CD4-positive, alpha-beta T cell treated with Interferon gamma for 1 hour (primary cell): ENCODE data around the gene DNAJC5G.

ENCODE experiments used
- DNase-seq: peaks from one replicate; pipeline ENCODE4 v3.0.0-alpha.2; 2020

Gene DNAJC5G

DNA sequence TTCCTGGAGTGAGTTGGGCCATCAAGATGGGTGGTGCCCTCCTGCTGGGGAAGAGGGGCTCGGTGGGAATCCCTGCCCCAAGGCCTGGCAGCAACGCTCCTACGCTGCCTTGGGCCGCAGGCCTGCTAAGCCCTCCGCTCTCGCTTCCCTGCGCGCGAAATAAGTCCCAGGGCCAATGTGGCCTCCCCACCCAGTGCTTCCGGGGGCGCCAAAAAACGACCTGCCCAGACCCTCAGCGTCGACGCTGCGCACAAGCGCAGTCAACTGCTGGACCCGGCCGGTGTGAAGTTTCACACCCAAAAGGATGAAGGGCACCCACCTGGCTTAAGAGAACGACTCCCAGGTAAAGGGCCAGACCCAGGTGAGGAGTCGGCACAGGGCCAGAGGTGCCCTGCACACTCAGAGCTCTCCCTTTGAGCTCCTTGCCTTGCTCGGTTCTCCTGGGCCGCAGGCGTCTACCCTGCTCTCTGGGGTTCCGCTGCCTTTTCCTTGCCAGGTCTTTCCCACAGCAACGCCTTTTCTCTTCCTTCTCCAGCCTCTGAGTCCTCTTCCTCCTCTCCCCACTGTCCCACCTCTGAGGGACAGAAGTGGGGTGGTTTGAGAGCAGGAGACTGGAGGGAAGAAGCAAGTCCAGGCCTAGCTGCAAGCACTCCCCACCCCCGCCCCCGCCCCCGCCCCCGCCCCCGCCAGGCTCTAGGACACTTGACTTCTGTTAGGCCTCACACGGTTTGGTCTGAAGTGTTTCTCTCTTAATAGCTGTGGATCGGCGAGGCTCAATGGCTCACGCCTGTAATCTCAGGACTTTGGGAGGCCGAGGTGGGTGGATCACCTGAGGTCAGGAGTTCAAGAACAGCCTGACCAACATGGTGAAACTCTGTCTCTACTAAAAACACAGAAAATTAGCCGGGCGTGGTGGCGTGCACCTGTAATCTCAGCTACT is at the start of gene DNAJC5G:
TSS of gene DNAJC5G (plus strand) at position 223 of the 940 bp plus-strand sequence. CDS start 1,296 bp downstream, outside the sequence.
- no peak for DNase-seq

- DNase-seq: no peak
Observed at GRCh38 chr2:27225526-27225925, 49.7 kb upstream of the DNAJC5G start.

GRCh38 chr2:27227501-27227900 is 47.7 kb upstream of the DNAJC5G start:
- no peak for DNase-seq

DNA sequence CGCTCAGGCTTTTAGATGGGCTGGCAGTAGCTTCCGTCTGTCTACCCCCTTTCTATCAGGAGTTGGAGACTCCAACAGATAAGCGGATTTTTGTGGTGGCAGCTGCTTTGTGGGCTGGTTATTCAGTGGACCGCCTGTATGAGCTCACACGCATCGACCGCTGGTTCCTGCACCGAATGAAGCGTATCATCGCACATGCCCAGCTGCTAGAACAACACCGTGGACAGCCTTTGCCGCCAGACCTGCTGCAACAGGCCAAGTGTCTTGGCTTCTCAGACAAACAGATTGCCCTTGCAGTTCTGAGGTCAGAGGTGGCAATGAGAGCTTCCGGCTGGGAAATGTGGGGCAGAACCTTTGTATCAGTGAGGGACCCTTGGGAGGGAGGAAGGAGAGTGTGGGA is 43.3 kb upstream of the DNAJC5G start:
- no peak for DNase-seq

DNA sequence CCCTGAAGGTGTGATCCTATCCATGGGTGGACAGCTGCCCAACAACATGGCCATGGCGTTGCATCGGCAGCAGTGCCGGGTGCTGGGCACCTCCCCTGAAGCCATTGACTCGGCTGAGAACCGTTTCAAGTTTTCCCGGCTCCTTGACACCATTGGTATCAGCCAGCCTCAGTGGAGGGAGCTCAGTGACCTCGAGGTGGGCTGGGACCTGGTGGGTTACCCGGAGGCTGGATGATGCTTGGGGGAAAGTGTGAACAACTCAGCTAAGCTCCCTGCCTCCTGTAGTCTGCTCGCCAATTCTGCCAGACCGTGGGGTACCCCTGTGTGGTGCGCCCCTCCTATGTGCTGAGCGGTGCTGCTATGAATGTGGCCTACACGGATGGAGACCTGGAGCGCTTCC is 41.9 kb upstream of the DNAJC5G start:
- no peak for DNase-seq

DNA sequence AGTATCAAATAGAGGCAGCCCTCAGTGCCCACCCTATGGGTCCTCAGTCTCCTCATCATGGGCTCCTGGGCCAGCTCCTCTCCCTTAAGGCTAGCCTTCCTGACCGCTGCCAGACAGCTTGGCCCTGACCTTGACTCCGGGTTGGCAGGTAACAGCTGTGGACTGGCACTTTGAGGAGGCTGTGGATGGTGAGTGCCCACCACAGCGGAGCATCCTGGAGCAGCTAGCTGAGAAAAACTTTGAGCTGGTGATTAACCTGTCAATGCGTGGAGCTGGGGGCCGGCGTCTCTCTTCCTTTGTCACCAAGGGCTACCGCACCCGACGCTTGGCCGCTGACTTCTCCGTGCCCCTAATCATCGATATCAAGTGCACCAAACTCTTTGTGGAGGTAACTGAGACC is 39.1 kb upstream of the DNAJC5G start:
- no peak for DNase-seq

GRCh38 chr2:27236626-27237025 is 38.6 kb upstream of the DNAJC5G start:
- DNase-seq: no peak

GRCh38 chr2:27237341-27237945 is 37.8 kb upstream of the DNAJC5G start:
- DNase-seq: no peak

GRCh38 chr2:27238976-27239375 is 36.3 kb upstream of the DNAJC5G start:
- no peak for DNase-seq

GRCh38 chr2:27240406-27240805 is 34.8 kb upstream of the DNAJC5G start:
- DNase-seq: no peak

- no peak for DNase-seq
Observed at GRCh38 chr2:27241761-27242613, 33.2 kb upstream of the DNAJC5G start.

DNA sequence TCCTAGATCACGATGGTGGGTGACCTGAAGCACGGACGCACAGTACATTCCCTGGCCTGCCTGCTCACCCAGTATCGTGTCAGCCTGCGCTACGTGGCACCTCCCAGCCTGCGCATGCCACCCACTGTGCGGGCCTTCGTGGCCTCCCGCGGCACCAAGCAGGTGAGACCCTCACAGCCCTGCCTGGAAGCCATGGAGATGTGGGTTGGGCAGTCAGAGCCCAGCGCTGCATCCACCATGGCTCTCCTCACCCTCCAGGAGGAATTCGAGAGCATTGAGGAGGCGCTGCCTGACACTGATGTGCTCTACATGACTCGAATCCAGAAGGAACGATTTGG is 32.6 kb upstream of the DNAJC5G start:
- no peak for DNase-seq

DNA sequence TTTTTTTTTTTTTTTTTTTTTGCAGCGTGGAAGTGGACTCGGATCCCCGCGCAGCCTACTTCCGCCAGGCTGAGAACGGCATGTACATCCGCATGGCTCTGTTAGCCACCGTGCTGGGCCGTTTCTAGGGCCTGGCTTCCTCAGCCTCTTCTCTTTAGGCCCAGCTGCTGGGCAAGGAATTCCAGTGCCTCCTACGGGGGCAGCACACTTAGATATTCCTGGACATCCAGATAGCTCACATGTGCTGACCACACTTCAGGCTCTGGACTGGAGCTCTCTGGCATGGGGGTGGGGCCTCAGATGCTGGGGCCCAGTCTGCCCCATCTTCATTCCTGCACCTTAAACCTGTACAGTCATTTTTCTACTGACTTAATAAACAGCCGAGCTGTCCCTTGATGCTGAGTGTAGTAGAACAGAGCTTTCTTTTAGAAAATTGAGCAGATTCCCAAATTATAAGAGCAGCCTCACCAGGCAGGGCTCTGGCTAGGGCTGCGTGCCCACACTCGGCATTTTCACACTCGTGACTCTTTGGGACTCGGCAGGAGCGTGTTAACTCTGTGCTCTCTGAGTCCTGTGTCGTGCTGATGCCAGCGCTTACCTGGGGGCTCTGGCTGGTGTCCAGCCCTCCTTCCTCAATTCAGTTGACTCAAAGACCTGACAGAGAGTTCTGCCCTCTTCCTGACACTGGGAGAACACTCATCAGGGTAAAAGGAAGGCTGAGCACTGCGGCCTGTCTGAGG is 31.7 kb upstream of the DNAJC5G start:
- DNase-seq: no peak

DNA sequence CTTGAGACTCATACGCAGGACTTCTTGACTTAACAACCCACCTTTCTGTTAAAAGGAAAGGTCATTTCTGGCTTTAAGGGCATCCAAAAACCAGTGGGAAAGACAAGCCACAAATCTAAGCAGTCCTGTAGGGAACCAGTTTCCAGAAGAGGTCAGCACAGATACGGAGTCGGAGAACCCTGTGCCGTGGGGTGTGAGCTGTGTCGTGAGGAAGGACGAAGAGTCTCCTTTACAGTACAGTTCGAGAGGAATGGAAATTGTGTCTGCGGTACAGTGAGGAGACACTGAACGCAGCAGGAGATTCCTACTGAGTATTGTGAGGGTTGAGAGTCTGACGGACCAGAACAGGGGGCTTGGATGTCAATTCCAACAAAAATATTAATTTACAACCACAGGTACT is 30.1 kb upstream of the DNAJC5G start:
- DNase-seq: no peak

- DNase-seq: no peak
Observed at GRCh38 chr2:27245626-27246025, 29.6 kb upstream of the DNAJC5G start.

DNA sequence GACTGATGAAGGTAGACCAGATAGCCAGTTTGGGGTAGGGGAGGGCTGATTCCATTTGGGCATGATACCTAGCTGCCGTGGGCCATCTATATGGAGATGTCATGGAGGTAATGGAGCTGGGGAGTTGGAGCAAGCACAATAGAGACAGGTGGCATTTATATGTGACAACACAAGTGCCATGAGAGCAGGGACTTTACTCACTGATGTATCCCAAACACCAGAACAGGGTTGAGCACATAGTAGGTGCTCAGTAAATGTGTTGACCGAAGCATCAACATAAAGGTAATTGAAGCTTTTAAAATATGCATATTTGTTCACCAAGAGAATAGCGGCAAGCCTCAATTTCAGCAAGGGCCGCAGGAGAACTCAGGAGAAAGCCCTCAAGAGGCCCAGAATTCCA is 27.3 kb upstream of the DNAJC5G start:
- DNase-seq: no peak

DNA sequence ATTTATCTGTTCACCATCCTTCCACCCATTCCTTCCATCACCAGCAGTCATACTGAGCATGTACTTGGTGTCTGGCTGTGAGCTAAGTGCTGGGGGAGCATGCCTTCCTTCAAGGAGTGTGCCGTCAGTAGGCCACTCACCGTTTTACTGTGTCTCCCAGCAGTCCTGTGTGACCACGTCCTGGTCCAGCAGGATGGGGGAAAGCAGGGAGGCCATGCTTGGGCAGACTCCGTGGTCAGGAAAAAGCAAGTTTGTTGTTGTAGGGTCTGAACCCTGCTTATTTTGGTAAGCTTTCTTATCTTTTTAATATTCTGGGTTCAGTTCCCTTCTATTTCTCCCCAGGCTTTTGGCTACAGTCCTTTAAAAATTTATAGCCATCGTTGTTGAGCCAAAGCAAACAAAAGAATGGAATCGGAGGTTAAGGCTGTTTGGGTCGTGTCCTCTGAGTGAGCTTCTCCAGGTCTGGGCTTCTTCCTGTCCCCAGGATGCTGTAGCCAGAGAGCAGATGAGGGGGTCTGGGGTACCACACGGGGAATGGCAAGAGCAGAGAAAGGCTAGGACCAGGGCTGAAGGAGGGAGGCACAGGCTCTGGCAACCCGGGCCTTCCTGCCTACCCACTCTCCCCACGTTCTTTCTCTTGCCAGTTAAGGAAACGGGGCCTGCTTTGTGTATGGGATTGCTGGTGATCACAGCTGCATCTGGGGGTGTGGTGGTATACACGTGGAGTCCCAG is 25.9 kb upstream of the DNAJC5G start:
- no peak for DNase-seq

- peak; percentile 29 for DNase-seq
Observed at GRCh38 chr2:27249891-27250651, 25.2 kb upstream of the DNAJC5G start.

GRCh38 chr2:27250652-27251379 is 24.4 kb upstream of the DNAJC5G start:
- DNase-seq: no peak

DNA sequence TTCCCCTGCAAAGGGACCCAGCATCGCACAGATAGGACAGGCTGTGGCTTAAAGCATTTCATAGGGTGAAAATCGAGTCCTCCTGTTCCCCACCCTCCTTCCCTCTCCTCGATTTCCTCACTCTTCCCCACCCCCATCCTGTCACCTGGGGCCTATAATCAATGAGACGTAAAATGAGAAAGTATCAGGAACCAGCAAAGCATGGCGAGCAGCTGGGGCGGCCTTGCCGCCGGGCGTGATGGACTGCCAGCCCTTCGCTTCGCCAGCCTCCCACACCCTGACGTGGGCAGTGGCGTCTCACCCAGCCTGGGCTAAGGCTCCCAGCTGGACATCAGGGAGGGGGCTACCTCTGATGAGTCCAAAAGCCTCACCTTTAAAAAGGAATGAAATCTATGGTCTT is 23.5 kb upstream of the DNAJC5G start:
- no peak for DNase-seq

DNA sequence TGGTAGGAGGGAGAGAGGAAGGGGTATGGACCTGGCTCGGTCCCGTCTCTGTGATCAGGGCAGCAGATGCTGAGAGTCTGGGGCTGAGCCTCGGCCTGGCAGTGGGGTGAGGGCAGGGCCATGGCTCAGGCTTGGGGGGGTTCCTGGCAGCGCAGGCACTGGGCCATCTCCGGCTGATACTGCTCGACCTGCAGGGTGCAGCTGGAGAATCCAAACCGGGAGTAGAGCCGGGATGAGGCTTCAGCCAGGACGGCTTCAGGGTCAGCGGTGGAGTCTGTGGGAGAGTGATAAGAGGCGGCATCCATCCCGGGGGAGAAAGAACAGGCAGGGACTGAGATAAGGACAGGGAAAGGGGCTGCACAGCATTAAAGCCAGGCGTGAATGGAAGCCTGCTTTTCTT is 20.0 kb upstream of the DNAJC5G start:
- no peak for DNase-seq
